Right atrium auricular region (tissue), 2 donors: Measurements from ENCODE around the gene AKTIP. TPM values are rescaled to one million over a fixed set of nuclear protein-coding genes. Genes with fewer than 3 reads are reported as not detected.

Source experiments
- total RNA-seq, 2 donors: library from RNA; depleted of rRNA; stranded (reverse); fragments of >200 nt; gene quantifications; one replicate each; pipeline ENCODE4 v1.1.0, GENCODE V29; 2016

The AKTIP gene
- total RNA-seq, 2 donors from 2014 or later, result 49.8 to 85.3 TPM

Other genes starting within 250 kb of the AKTIP start
- gene RBL2, start 68.7 kb downstream of the AKTIP start, total RNA-seq, result 10 to 100 TPM; 40.8 to 44.1 TPM
- gene RPGRIP1L, start 200.7 kb upstream of the AKTIP start, total RNA-seq, result 1 to 10 TPM; 1.8 to 2.3 TPM
- 10 to 100 TPM; 73.6 to 90.6 TPM for gene FTO, start 200.9 kb upstream of the AKTIP start, total RNA-seq